OCI-LY7 (cell line): Measurements from ENCODE around the gene MBL2.

Source experiments
- EZH2phosphoT487 ChIP-seq: fragments of 200-600 bp; sonication (generic); IDR thresholded peaks from 2 replicates; pipeline ENCODE4 v1.6.1; 2018; ENCODE audit warnings: low read depth, borderline replicate concordance, mild to moderate bottlenecking, mixed run types, antibody characterized with exemption, low read length, moderate library complexity, mixed read lengths
- TF ChIP-seq, protein P1 (sequence below): fragments of 200-600 bp; sonication (generic); conservative IDR thresholded peaks from 2 replicates; pipeline ENCODE4 v1.5.1; 2014; ENCODE audit warnings: mild to moderate bottlenecking, antibody characterized with exemption, low read length, moderate library complexity, mixed read lengths

DNA sequence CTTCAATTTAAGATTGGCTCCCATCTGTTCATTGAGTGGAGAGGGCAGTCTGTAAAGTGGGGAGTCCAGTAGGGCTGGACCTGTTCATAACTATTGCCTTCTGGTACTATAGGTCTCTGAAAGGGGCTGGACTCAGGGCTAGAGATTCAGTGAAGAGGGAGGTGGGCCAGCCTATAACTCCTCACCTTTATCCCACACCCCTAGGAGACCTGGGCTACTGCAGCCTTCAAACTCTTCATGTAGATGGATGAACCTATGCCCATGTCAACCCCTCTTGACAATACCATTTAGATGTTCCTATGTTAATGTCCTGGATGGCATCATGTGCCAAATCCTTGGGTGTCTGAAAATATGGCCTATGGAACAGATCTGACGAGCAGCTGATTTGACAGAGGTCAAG, 22.0 kb downstream of the MBL2 start:
- TF ChIP-seq, protein P1, sequence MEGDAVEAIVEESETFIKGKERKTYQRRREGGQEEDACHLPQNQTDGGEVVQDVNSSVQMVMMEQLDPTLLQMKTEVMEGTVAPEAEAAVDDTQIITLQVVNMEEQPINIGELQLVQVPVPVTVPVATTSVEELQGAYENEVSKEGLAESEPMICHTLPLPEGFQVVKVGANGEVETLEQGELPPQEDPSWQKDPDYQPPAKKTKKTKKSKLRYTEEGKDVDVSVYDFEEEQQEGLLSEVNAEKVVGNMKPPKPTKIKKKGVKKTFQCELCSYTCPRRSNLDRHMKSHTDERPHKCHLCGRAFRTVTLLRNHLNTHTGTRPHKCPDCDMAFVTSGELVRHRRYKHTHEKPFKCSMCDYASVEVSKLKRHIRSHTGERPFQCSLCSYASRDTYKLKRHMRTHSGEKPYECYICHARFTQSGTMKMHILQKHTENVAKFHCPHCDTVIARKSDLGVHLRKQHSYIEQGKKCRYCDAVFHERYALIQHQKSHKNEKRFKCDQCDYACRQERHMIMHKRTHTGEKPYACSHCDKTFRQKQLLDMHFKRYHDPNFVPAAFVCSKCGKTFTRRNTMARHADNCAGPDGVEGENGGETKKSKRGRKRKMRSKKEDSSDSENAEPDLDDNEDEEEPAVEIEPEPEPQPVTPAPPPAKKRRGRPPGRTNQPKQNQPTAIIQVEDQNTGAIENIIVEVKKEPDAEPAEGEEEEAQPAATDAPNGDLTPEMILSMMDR, result no peak
- no peak for TF ChIP-seq EZH2phosphoT487
